K562 (cell line): ENCODE measurements around the gene PIK3CG. TPM values are rescaled to one million over a fixed set of nuclear protein-coding genes. Genes with fewer than 3 reads are reported as not detected.
A peak's percentile ranks its signal among the peaks of the same experiment; 100 is the strongest.

Experiments used
- ARID1B ChIP-seq: fragments of 450-650 bp; IDR thresholded peaks from 2 replicates; pipeline ENCODE4 v1.6.1; 2016; ENCODE audit warnings: antibody characterized with exemption, mild to moderate bottlenecking, inconsistent platforms
- ATF2 ChIP-seq: sonication (generic); formaldehyde crosslinking; IDR thresholded peaks from 2 replicates; pipeline ENCODE4 v1.8.1; 2022; ENCODE audit warnings: missing genetic modification reagents
- ATF3 ChIP-seq, 2 experiments: fragments of 450-650 bp in 1 of 2; sonication (generic) in 1 of 2; formaldehyde crosslinking in 1 of 2; IDR thresholded peaks in 1 of 2; conservative IDR thresholded peaks in 1 of 2; 2 replicates each; pipeline versions ENCODE4 v1.6.1 to v1.8.1; 2016 to 2023; ENCODE audit warnings: mild to moderate bottlenecking in 2 of 2, moderate library complexity in 2 of 2, inconsistent platforms in 1 of 2, missing genetic modification reagents in 1 of 2
- CREB5 ChIP-seq: fragments of 250-450 bp; sonication (Bioruptor Pico); IDR thresholded peaks from 2 replicates; pipeline ENCODE4 v1.5.0; 2020; ENCODE audit warnings: mild to moderate bottlenecking
- GATAD2B ChIP-seq: fragments of 450-650 bp; IDR thresholded peaks from 2 replicates; pipeline ENCODE4 v1.6.1; 2017; ENCODE audit warnings: mild to moderate bottlenecking, borderline replicate concordance
- IRF2 ChIP-seq: sonication (generic); formaldehyde crosslinking; IDR thresholded peaks from 2 replicates; pipeline ENCODE4 v1.8.1; 2022; ENCODE audit warnings: mild to moderate bottlenecking, missing genetic modification reagents
- KLF13 ChIP-seq: fragments of 450-650 bp; IDR thresholded peaks from 2 replicates; pipeline ENCODE4 v1.6.1; 2016; ENCODE audit warnings: missing genetic modification characterization, low read depth, mild to moderate bottlenecking, missing compliant biosample characterization, moderate library complexity, borderline replicate concordance
- KLF16 ChIP-seq: IDR thresholded peaks from 2 replicates; pipeline ENCODE4 v1.6.1; 2016; ENCODE audit warnings: antibody characterized with exemption
- MBD2 ChIP-seq: sonication (generic); IDR thresholded peaks from 2 replicates; pipeline ENCODE4 v1.6.1; 2016; ENCODE audit warnings: low read depth, borderline replicate concordance
- PATZ1 ChIP-seq: fragments of 250-450 bp; sonication (Bioruptor Pico); IDR thresholded peaks from 2 replicates; pipeline ENCODE4 v1.5.0; 2020; ENCODE audit warnings: mild to moderate bottlenecking, borderline replicate concordance
- SMARCE1 ChIP-seq: fragments of 450-650 bp; IDR thresholded peaks from 2 replicates; pipeline ENCODE4 v1.7.1; 2016; ENCODE audit warnings: mild to moderate bottlenecking
- SREBF2 ChIP-seq: sonication (generic); formaldehyde crosslinking; IDR thresholded peaks from 2 replicates; pipeline ENCODE4 v1.4.0; 2020; ENCODE audit warnings: mild to moderate bottlenecking, missing genetic modification reagents
- TCF3 ChIP-seq: sonication (generic); formaldehyde crosslinking; IDR thresholded peaks from 2 replicates; pipeline ENCODE4 v1.4.0; 2020; ENCODE audit warnings: mild to moderate bottlenecking, missing genetic modification reagents
- ZNF263 ChIP-seq: sonication (generic); formaldehyde crosslinking; IDR thresholded peaks from 2 replicates; pipeline ENCODE4 v1.8.0; 2022; ENCODE audit warnings: mild to moderate bottlenecking, missing genetic modification reagents, borderline replicate concordance
- polyA plus RNA-seq, 8 experiments: library from polyadenylated mRNA; depleted of rRNA in 4 of 8; stranded (reverse) in 5 of 8; unstranded in 3 of 8; fragments of >200 nt; fragmentation: Nextera tagmentation in 2 of 8; fragmentation: Illumina TruSeq in 1 of 8; extraction: Ambion mirVana in 2 of 8; extraction: Trizol in 1 of 8; gene quantifications; 2 replicates each; pipeline versions ENCODE4 v1.2.1 to v1.2.3, GENCODE V29; 2011 to 2014; ENCODE audit warnings: inconsistent platforms in 1 of 8, missing spikeins in 1 of 8
- total RNA-seq, 7 experiments: library from RNA; depleted of rRNA in 6 of 7; stranded (reverse); fragments of >200 nt in 6 of 7; fragmentation: Illumina TruSeq in 2 of 7; extraction: Trizol in 2 of 7; gene quantifications; 2 replicates each; pipeline versions ENCODE4 v1.2.1 to v1.2.3, GENCODE V29; 2011 to 2021; ENCODE audit warnings: low replicate concordance in 1 of 7

PIK3CG gene
- total and polyA plus RNA-seq, 9 of the 15 experiments (the other 6 are each of a cell fraction or from before 2014, with no cell fraction given) = 5.3 to 42.5 (median 29.0) TPM

GRCh38 chr7:106870528-106870927 lies 5.4 kb downstream of the PIK3CG start (continued):
- TF ChIP-seq PATZ1 (CRISPR knock-in tag) (no peak), ATF2 (CRISPR knock-in tag) (no peak), ATF3 (IDR thresholded peaks at IDR 0.05) (no peak), ATF3 (CRISPR knock-in tag; conservative IDR thresholded peaks at IDR 0.05) (no peak), CREB5 (CRISPR knock-in tag) (no peak), ARID1B (peak; percentile 74), KLF16 (0 out of 2 replicates have a peak, but pooled peaks have one; percentile 32), SREBF2 (CRISPR knock-in tag) (no peak), IRF2 (CRISPR knock-in tag) (no peak), SMARCE1 (peak; percentile 45; the same call in 1 of the 2 replicates), ZNF263 (CRISPR knock-in tag) (no peak), MBD2 (no peak), KLF13 (tag) (no peak), GATAD2B (0 out of 2 replicates have a peak, but pooled peaks have one; percentile 37), TCF3 (CRISPR knock-in tag) (0 out of 2 replicates have a peak, but pooled peaks have one; percentile 16)
